HepG2 (cell line): Measurements from ENCODE around the gene SSC5D. TPM values are rescaled to one million over a fixed set of nuclear protein-coding genes. Genes with fewer than 3 reads are reported as not detected.
A peak's percentile ranks its signal among the peaks of the same experiment; 100 is the strongest.

Source experiments
- ATRX ChIP-seq: sonication (generic); formaldehyde crosslinking; IDR thresholded peaks from 2 replicates; pipeline ENCODE4 v1.4.0; 2020; ENCODE audit warnings: missing genetic modification reagents, borderline replicate concordance
- DNMT1 ChIP-seq: sonication (generic); formaldehyde crosslinking; IDR thresholded peaks from 2 replicates; pipeline ENCODE4 v1.5.1; 2020; ENCODE audit warnings: mild to moderate bottlenecking, missing genetic modification reagents
- FOXP1 ChIP-seq, 2 experiments: fragments of 450-650 bp in 1 of 2; IDR thresholded peaks; 2 replicates each; pipeline ENCODE4 v1.6.1; 2017 to 2018; ENCODE audit warnings: antibody characterized with exemption in 1 of 2
- FOXP4 ChIP-seq: sonication (generic); formaldehyde crosslinking; IDR thresholded peaks from 2 replicates; pipeline ENCODE4 v1.4.0; 2020; ENCODE audit warnings: missing genetic modification reagents
- GABPA ChIP-seq, 2 experiments: IDR thresholded peaks; 2 replicates each; pipeline ENCODE4 v1.6.1; 2011 to 2016; ENCODE audit warnings: low read depth in 2 of 2, low read length in 1 of 2, missing biosample characterization in 1 of 2, missing genetic modification characterization in 1 of 2
- GATA4 ChIP-seq: sonication (generic); IDR thresholded peaks from 2 replicates; pipeline ENCODE4 v1.6.1; 2016; ENCODE audit warnings: antibody characterized with exemption, low read depth, borderline replicate concordance
- HNF4A ChIP-seq: sonication (generic); formaldehyde crosslinking; IDR thresholded peaks from 2 replicates; pipeline ENCODE4 v1.4.0; 2020; ENCODE audit warnings: missing genetic modification reagents
- IRF2 ChIP-seq: IDR thresholded peaks from 2 replicates; pipeline ENCODE4 v1.6.1; 2018; ENCODE audit warnings: missing genetic modification reagents, missing compliant biosample characterization
- IRX3 ChIP-seq: sonication (generic); formaldehyde crosslinking; IDR thresholded peaks from 2 replicates; pipeline ENCODE4 v1.8.1; 2023; ENCODE audit warnings: mild to moderate bottlenecking, low read depth, missing genetic modification reagents, borderline replicate concordance
- KDM3A ChIP-seq: IDR thresholded peaks from 2 replicates; pipeline ENCODE4 v1.6.1; 2018; ENCODE audit warnings: low read depth, missing compliant biosample characterization
- MBNL3 ChIP-seq: fragments of 250-450 bp; sonication (Bioruptor Pico); conservative IDR thresholded peaks from 2 replicates; pipeline ENCODE4 v1.8.0; 2022; ENCODE audit warnings: mild to moderate bottlenecking, inconsistent platforms
- MTA3 ChIP-seq: sonication (generic); formaldehyde crosslinking; IDR thresholded peaks from 2 replicates; pipeline ENCODE4 v1.4.0; 2020; ENCODE audit warnings: missing genetic modification reagents
- NFYC ChIP-seq: IDR thresholded peaks from 2 replicates; pipeline ENCODE4 v1.6.1; 2016; ENCODE audit warnings: missing genetic modification reagents, missing compliant biosample characterization
- NR2F2 ChIP-seq: IDR thresholded peaks from 2 replicates; pipeline ENCODE4 v1.6.1; 2012; ENCODE audit warnings: low read depth, inconsistent platforms, borderline replicate concordance
- POLR2G ChIP-seq: fragments of 200-400 bp; formaldehyde crosslinking; IDR thresholded peaks from 2 replicates; pipeline ENCODE4 v1.6.1; 2018; ENCODE audit warnings: mild to moderate bottlenecking, low read depth, low read length, moderate library complexity
- RAD21 ChIP-seq: fragments of 450-650 bp; formaldehyde crosslinking; IDR thresholded peaks from 2 replicates; pipeline ENCODE4 v1.5.0; 2020; ENCODE audit warnings: mild to moderate bottlenecking
- RCOR2 ChIP-seq: IDR thresholded peaks from 2 replicates; pipeline ENCODE4 v1.6.1; 2016; ENCODE audit warnings: missing biosample characterization, missing genetic modification reagents
- RFXANK ChIP-seq: IDR thresholded peaks from 2 replicates; pipeline ENCODE4 v1.6.1; 2016
- SALL1 ChIP-seq: sonication (generic); formaldehyde crosslinking; IDR thresholded peaks from 2 replicates; pipeline ENCODE4 v1.8.0; 2022; ENCODE audit warnings: mild to moderate bottlenecking, missing genetic modification reagents
- YY1 ChIP-seq: IDR thresholded peaks from 2 replicates; pipeline ENCODE4 v1.6.1; 2011; ENCODE audit warnings: low read length, low read depth, moderate library complexity, mild to moderate bottlenecking; ENCODE audit not compliant: insufficient read depth, insufficient replicate concordance
- ZNF354B ChIP-seq: sonication (generic); formaldehyde crosslinking; IDR thresholded peaks from 2 replicates; pipeline ENCODE4 v1.8.0; 2022; ENCODE audit warnings: mild to moderate bottlenecking, missing genetic modification reagents
- ZNF713 ChIP-seq: sonication (generic); formaldehyde crosslinking; IDR thresholded peaks from 2 replicates; pipeline ENCODE4 v1.4.0; 2020; ENCODE audit warnings: mild to moderate bottlenecking, missing genetic modification reagents
- polyA plus RNA-seq, 8 experiments: library from polyadenylated mRNA; depleted of rRNA in 3 of 8; stranded (reverse) in 7 of 8; unstranded in 1 of 8; fragments of >200 nt; fragmentation: Illumina TruSeq in 4 of 8; extraction: Trizol in 4 of 8; gene quantifications; 2 replicates each; pipeline versions ENCODE4 v1.2.1 to v1.2.3, GENCODE V29; 2011 to 2016; ENCODE audit warnings: low read depth in 4 of 8, missing spikeins in 1 of 8, mixed read lengths in 1 of 8; ENCODE audit not compliant: insufficient read depth in 1 of 8
- total RNA-seq, 5 experiments: library from RNA; depleted of rRNA; stranded (reverse); fragments of >200 nt; fragmentation: Illumina TruSeq; extraction: Trizol; gene quantifications; 2 replicates each; pipeline ENCODE4 v1.2.3, GENCODE V29; 2016; ENCODE audit warnings: low read depth in 1 of 5
- TF ChIP-seq, protein P1 (sequence below): IDR thresholded peaks from 2 replicates; pipeline ENCODE4 v1.6.1; 2016; ENCODE audit warnings: missing compliant biosample characterization, missing genetic modification reagents, borderline replicate concordance
- TF ChIP-seq, protein P2 (sequence below): IDR thresholded peaks from 2 replicates; pipeline ENCODE4 v1.6.1; 2018; ENCODE audit warnings: missing genetic modification reagents, mild to moderate bottlenecking, missing compliant biosample characterization
- TF ChIP-seq, protein P3 (sequence below): sonication (generic); formaldehyde crosslinking; IDR thresholded peaks from 2 replicates; pipeline ENCODE4 v1.4.0; 2020; ENCODE audit warnings: missing genetic modification reagents

The SSC5D gene
- total and polyA plus RNA-seq, 2 of the 13 experiments (the other 11 are each of a cell fraction or from before 2014, with no cell fraction given), result not detected

DNA sequence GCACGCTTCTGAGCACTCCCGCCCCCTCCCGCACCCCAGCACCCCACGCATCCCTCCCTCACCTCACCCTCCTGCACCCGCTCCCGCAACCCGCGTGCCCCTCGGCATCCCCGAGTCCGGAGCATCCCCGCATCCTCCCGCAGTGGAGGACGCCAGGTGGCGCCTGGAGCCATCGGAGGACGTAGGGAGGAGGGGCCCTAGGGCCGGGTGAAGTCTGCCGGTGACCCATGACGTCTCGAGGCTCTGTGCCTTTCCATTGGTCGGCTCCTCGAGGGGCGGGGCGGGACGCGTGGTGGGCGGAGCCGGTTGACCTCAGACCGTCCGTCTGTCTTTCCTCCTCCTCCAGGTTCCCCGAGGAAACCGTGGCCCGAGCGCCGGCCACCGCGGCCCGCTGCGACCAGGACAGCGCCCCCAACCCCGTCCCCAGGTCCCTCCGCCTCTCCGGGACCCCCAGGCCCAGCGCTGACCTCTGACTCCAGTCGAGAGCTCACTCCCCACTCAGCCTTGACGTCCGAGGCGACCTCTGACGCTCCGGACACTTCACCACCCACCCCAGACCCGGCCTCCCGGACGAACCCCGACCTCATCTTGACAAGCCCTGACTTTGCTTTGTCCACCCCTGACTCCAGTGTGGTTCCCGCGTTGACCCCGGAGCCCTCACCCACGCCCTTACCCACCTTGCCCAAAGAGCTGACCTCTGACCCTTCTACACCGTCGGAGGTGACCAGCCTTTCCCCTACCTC lies 28.8 kb downstream of the SSC5D start (continued):
- no peak for TF ChIP-seq POLR2G
- TF ChIP-seq NFYC (CRISPR knock-in tag), result peak; percentile 93
- no peak for TF ChIP-seq IRX3 (CRISPR knock-in tag)
- no peak; the same call in 1 of the 2 replicates for TF ChIP-seq NR2F2
- no peak for TF ChIP-seq GATA4
- TF ChIP-seq, protein P1, sequence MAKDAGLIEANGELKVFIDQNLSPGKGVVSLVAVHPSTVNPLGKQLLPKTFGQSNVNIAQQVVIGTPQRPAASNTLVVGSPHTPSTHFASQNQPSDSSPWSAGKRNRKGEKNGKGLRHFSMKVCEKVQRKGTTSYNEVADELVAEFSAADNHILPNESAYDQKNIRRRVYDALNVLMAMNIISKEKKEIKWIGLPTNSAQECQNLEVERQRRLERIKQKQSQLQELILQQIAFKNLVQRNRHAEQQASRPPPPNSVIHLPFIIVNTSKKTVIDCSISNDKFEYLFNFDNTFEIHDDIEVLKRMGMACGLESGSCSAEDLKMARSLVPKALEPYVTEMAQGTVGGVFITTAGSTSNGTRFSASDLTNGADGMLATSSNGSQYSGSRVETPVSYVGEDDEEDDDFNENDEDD (CRISPR knock-in tag), result peak; percentile 37; the same call in 1 of the 2 replicates
- TF ChIP-seq ATRX (CRISPR knock-in tag), result no peak
- no peak for TF ChIP-seq FOXP1 (IDR thresholded peaks at IDR 0.05)
- TF ChIP-seq FOXP1 (CRISPR knock-in tag; IDR thresholded peaks at IDR 0.05), result no peak
- peak; percentile 83 for TF ChIP-seq IRF2 (CRISPR knock-in tag)
- no peak for TF ChIP-seq DNMT1 (CRISPR knock-in tag)
- TF ChIP-seq ZNF354B, result no peak
- TF ChIP-seq RCOR2 (CRISPR knock-in tag), result no peak
- peak; percentile 100 for TF ChIP-seq RFXANK (CRISPR knock-in tag)
- TF ChIP-seq FOXP4 (CRISPR knock-in tag), result peak; percentile 25; the same call in 1 of the 2 replicates
- TF ChIP-seq YY1, result peak; percentile 76
- TF ChIP-seq MTA3 (CRISPR knock-in tag), result no peak
- no peak for TF ChIP-seq GABPA (IDR thresholded peaks at IDR 0.05; ENCODE audit: low read depth, low read length)
- TF ChIP-seq GABPA (CRISPR knock-in tag; IDR thresholded peaks at IDR 0.05; ENCODE audit: low read depth), result peak; percentile 64
- TF ChIP-seq HNF4A (CRISPR knock-in tag), result no peak
- TF ChIP-seq, protein P2, sequence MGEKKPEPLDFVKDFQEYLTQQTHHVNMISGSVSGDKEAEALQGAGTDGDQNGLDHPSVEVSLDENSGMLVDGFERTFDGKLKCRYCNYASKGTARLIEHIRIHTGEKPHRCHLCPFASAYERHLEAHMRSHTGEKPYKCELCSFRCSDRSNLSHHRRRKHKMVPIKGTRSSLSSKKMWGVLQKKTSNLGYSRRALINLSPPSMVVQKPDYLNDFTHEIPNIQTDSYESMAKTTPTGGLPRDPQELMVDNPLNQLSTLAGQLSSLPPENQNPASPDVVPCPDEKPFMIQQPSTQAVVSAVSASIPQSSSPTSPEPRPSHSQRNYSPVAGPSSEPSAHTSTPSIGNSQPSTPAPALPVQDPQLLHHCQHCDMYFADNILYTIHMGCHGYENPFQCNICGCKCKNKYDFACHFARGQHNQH, result peak; percentile 29; the same call in 1 of the 2 replicates
- 0 out of 2 replicates have a peak, but pooled peaks have one; percentile 46 for TF ChIP-seq KDM3A (CRISPR knock-in tag)
- peak; percentile 98 for TF ChIP-seq RAD21 (CRISPR knock-in tag)
- TF ChIP-seq, protein P3, sequence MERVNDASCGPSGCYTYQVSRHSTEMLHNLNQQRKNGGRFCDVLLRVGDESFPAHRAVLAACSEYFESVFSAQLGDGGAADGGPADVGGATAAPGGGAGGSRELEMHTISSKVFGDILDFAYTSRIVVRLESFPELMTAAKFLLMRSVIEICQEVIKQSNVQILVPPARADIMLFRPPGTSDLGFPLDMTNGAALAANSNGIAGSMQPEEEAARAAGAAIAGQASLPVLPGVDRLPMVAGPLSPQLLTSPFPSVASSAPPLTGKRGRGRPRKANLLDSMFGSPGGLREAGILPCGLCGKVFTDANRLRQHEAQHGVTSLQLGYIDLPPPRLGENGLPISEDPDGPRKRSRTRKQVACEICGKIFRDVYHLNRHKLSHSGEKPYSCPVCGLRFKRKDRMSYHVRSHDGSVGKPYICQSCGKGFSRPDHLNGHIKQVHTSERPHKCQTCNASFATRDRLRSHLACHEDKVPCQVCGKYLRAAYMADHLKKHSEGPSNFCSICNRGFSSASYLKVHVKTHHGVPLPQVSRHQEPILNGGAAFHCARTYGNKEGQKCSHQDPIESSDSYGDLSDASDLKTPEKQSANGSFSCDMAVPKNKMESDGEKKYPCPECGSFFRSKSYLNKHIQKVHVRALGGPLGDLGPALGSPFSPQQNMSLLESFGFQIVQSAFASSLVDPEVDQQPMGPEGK (CRISPR knock-in tag), result peak; percentile 54; the same call in 1 of the 2 replicates
- TF ChIP-seq SALL1, result peak; percentile 79; the same call in 1 of the 2 replicates
- TF ChIP-seq MBNL3 (CRISPR knock-in tag), result no peak
- no peak for TF ChIP-seq ZNF713 (CRISPR knock-in tag)
